ENCODE results near the gene ATP10D. TPM values are rescaled to one million over a fixed set of nuclear protein-coding genes. Genes with fewer than 3 reads are reported as not detected.

ATP10D gene
- total and polyA plus RNA-seq, 9 of the 15 experiments (the other 6 are each of a cell fraction or from before 2014, with no cell fraction given): 0.10 to 0.36 (median 0.19) TPM; not detected in 1

- TF ChIP-seq FUS (optimal IDR thresholded peaks at IDR 0.05; ENCODE audit: low read depth, low read length) (no peak), STAG1 (CRISPR knock-in tag; IDR thresholded peaks at IDR 0.05; ENCODE audit: borderline replicate concordance) (no peak), SRSF1 (IDR thresholded peaks at IDR 0.05; ENCODE audit: low read depth, low read length) (no peak), HNRNPL (IDR thresholded peaks at IDR 0.05; ENCODE audit: low read depth, low read length) (no peak)
- TF ChIP-seq, protein P1, sequence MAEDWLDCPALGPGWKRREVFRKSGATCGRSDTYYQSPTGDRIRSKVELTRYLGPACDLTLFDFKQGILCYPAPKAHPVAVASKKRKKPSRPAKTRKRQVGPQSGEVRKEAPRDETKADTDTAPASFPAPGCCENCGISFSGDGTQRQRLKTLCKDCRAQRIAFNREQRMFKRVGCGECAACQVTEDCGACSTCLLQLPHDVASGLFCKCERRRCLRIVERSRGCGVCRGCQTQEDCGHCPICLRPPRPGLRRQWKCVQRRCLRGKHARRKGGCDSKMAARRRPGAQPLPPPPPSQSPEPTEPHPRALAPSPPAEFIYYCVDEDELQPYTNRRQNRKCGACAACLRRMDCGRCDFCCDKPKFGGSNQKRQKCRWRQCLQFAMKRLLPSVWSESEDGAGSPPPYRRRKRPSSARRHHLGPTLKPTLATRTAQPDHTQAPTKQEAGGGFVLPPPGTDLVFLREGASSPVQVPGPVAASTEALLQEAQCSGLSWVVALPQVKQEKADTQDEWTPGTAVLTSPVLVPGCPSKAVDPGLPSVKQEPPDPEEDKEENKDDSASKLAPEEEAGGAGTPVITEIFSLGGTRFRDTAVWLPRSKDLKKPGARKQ (CRISPR knock-in tag; IDR thresholded peaks at IDR 0.05): no peak
Measured at GRCh38 chr4:47532658-47533057, 47.6 kb downstream of the ATP10D start (continued).

GRCh38 chr4:47533689-47534347 is 48.7 kb downstream of the ATP10D start:
- Histone ChIP-seq H3K4me2 (ENCODE audit: insufficient read depth, low read length) (no peak overlapping the region), H3K79me2 (ENCODE audit: control insufficient read depth, insufficient read depth, low read length) (no peaks in the 10 kb centered on the region), H3K27me3 (ENCODE audit: control insufficient read depth in 2 of 2, insufficient read depth in 2 of 2, low read length in 2 of 2) (no peaks in the 10 kb centered on the region), H3K9me1 (ENCODE audit: control insufficient read depth, insufficient read depth, low read length) (no peaks in the 10 kb centered on the region), H3K4me3 (no peak overlapping the region), H3K36me3 (ENCODE audit: control insufficient read depth, insufficient read depth, low read length) (no peaks in the 10 kb centered on the region), H3K4me1 (replicated peaks in 1 of 2; ENCODE audit: control insufficient read depth in 2 of 2, insufficient read depth in 2 of 2, low read length in 2 of 2) (no peaks in the 10 kb centered on the region), H4K20me1 (replicated peaks; ENCODE audit: control insufficient read depth, insufficient read depth, low read length) (no peaks in the 10 kb centered on the region), H2AFZ (ENCODE audit: low read depth, low read length) (no peak overlapping the region), H3K9me3 (replicated peaks; ENCODE audit: control insufficient read depth, insufficient read depth, low read depth, low read length) (no peaks in the 10 kb centered on the region), H3K9ac (ENCODE audit: insufficient read depth in 1 of 2, low read depth in 2 of 2, low read length in 2 of 2) (no peak overlapping the region), H3K27ac (ENCODE audit: extremely low read depth, low read depth, low read length) (no peak overlapping the region)
- ATAC-seq (no peak), DNase-seq (ENCODE audit: extremely low read depth in 1 of 4, low spot score in 3 of 4) (no peak), FAIRE-seq (no peak)
- intact Hi-C loops (cut with micrococcal nuclease) (no loop called here), in situ Hi-C loops (cut with MboI) (no loop called here)
- 0% methylated on average over 4 of the region's 4 CpGs for WGBS (ENCODE audit: insufficient coverage, low coverage, missing lambda C conversion rate)
- TF ChIP-seq NCOA1 (IDR thresholded peaks at IDR 0.05; ENCODE audit: low read depth) (no peak), KLF13 (tag; IDR thresholded peaks at IDR 0.05; ENCODE audit: borderline replicate concordance, low read depth) (no peak), MAZ (CRISPR knock-in tag; conservative IDR thresholded peaks at IDR 0.05 in 1 of 2, IDR thresholded peaks at IDR 0.05 in 1 of 2) (no peak), SMARCC2 (IDR thresholded peaks at IDR 0.05; ENCODE audit: low read depth) (no peak), ERF (CRISPR knock-in tag; IDR thresholded peaks at IDR 0.05) (no peak), FOXP4 (CRISPR knock-in tag; IDR thresholded peaks at IDR 0.05; ENCODE audit: borderline replicate concordance) (no peak), TEAD1 (CRISPR knock-in tag; IDR thresholded peaks at IDR 0.05) (no peak), ZNF76 (CRISPR knock-in tag; IDR thresholded peaks at IDR 0.05; ENCODE audit: borderline replicate concordance) (no peak), MAFG (tag; conservative IDR thresholded peaks at IDR 0.05) (no peak), KLF1 (tag; IDR thresholded peaks at IDR 0.05) (no peak)
- ChIA-PET CTCF (ENCODE audit: low intra/inter-chr PET ratio) (no interaction called here), POLR2A (no interaction called here)
- no TSS peak for BruUV-seq (replicated peaks)
